HG02885 (cell line): Measurements from ENCODE around the gene IMPDH2.

ENCODE experiments used
- ATAC-seq: cut with Tn5 transposase; IDR thresholded peaks from one replicate; pipeline ENCODE4 v1.9.1; 2021; ENCODE audit warnings: mild to moderate bottlenecking; ENCODE audit not compliant: unreplicated experiment, poor library complexity

IMPDH2 gene

DNA sequence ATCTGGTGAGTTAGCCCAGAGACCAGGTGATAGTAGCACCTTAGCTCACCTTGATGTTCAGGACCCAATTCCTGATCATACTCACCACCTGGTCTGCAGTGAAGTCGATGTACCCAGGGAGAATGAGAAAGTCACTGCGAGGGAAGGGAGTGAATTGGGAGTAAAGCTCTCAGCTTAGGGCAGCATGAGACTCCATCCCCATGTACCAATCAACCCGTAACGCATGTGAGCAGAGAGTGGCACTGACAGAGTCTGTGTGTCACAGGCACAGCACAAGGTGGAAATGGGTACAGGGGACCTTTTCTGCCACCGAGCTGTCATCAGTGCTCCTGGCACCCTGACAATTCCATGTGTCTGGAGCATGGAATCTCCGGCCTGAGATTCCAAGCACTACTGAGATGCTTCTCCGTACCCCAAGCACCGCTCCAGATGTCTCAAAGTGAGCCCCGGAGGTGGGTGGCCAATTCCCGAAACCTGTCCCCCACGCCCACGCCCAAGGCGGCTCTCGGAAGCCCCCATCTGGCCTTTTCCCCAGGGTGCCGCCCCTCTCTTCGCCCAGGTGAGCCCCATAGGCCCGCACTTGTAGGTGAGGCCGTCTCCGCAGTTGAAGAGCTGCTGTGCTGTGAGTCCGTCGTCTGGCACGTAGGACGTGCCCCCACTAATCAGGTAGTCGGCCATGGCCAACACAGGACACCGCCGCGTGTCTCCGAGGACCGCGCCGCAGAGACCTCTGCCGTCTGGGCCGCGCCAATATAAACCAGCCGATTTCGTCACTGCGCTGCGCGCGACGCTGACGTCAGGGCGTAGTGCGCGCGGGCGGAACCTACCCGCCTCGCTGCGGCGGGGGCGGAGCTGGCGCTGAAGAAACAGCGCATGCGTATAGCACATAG is at the start of gene IMPDH2:
Gene IMPDH2 (minus strand): TSS at position 726 of the 890 bp plus-strand sequence. CDS start 48 bp downstream, at position 678.
- ATAC-seq = peak; percentile 89

DNA sequence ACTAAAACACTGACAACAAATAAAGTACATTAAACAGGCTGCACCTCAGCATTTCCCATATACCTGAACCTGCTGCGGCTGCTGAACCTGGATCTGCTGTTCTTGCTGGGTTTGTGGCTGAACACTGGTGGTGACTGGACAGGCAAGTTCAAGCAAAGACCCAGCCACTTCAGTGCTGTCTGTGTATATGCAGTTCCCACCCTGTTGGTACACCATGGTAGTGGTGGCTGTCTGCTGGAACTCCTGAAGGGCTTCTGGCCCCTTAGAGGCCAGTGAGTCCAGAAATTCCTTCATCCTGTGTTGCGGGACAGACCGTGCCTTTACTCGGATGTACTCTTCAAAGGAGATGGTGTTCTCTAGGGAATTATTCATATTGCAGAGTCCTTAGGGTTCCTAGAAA is 47.4 kb upstream of the IMPDH2 start:
- ATAC-seq = no peak

DNA sequence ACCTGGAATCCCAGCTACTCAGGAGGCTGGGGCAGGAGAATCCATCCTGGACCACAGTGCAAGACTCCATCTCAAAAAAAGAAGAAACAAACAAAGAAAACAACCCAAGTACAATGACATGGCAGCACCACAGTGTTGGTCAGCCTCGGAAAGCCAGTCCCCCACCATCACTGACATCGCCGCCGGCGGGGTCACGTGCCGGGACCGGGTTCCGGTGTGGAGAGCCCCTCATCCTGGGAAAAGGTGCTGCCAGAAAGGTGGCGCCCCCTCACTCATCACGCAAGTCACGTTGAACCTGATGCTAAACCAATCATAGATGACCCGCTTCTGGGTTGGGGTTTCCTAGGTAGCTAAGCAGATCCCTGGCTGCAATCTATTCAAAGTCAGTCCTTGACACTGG is 46.9 kb upstream of the IMPDH2 start:
- no peak for ATAC-seq

DNA sequence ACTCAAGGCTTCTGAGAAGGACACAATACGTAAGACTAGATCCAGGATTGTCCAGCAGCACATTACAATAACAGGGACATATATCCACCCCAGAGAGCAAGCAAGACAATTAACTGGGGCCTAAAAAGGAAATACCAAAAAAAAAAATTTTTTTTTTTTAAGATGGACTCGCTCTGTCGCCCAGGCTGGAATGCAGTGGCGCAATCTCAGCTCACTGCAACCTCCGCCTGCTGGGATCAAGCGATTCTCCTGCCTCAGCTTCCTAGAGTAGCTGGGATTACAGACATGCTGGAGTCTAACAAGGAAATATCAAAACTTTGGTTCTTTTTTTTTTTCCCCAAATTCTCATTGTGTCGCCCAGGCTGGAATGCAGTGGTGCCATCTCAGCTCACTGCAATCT is 28.8 kb upstream of the IMPDH2 start:
- ATAC-seq = no peak

DNA sequence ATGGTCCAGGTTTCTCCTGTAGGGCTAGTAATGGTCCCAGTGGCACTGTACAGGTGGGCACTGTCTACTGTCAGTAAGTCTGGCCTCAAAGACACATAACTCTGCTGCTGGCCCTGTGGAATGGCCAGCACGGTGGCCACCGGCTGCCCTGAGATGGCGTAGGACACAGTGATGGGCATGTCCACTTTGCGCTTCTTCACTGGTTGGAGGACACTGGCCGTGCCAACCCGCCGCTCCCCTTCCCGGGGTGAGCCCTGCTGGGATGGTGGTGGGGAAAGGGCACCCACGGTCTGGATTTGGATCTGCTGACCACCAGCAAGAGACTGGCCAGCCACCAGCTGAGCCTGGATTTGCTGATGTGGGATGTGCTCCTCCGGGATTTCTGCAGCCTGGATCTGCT is 28.1 kb upstream of the IMPDH2 start:
- no peak for ATAC-seq

DNA sequence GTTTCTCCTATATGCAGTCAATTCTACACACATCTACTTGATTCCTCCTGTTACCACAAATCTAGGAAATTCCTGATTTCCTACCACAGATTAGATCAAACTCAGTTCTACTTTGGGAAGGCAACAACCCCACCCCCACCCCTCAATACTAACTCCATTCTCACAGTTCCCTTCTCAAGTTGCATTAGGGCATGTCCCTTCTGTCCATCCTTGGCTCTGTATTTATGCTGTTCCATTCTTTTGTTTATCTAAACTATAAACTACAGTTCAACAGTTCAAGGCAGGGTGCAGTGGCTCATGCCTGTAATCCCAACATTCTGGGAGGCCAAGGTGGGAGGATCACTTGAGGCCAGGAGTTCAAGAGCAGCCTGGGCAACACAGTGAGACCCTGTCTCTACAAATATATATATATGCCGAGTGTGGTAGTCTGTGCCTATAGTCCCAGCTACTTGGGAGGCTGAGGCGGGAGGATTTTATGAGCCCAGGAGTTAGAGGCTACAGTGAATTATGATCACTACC is 25.2 kb upstream of the IMPDH2 start:
- ATAC-seq = no peak

DNA sequence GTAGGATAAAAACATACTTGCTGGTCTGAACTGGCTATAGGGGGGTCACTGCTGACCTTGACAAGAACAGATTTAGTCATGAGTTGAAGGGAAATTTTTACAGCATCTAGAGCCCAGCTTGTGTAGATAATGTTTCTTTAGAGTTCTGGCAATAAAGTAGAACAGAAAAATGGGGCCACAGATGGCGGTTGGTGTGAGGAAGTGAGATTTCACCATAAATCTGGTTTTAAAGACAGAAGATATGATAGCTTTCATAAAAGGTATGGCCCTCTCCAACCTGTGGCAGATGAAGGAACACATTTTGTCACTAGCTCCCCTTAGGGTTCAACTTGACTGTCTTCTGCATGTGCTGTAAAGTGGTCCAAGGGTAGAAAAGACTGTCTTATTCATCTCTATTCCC is 24.3 kb upstream of the IMPDH2 start:
- ATAC-seq = no peak

DNA sequence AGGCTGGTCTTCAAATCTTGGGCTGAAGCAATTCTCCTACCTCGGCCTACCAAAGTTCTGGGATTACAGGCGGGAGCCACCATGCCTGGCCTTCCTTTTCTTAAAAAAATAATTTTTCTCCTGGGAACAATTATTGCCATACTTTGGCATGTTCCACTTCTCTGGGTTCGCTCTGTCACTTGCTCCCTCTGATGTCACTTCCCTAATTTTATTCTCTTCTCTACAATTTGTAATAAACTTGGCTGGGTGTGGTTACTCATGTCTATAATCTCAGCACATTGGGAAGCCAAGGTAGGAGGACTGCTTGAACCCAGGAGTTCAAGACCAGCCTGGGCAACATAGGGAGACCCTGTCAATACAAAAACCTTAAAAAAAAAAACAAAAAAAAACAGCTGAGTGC is 6.1 kb upstream of the IMPDH2 start:
- ATAC-seq = no peak

DNA sequence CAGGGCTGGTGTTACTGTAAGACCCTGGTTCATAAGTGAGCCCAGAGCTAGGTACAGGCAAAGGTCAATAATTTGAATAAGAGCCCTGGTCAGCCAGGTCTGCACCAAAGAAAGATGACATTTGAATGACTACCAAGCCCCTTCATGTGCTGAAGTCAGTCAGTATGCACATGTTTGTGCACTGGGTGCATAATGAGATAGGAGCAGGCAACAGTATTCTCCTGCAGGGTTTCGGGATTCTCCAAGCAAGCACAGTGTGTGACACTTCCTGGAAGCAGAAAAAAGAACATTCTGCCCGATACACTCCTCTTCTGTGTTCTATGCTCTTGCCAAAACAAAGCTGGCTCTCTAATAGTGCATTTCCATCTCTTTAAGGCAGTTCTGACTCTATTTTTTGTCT is 5.5 kb upstream of the IMPDH2 start:
- ATAC-seq = no peak

DNA sequence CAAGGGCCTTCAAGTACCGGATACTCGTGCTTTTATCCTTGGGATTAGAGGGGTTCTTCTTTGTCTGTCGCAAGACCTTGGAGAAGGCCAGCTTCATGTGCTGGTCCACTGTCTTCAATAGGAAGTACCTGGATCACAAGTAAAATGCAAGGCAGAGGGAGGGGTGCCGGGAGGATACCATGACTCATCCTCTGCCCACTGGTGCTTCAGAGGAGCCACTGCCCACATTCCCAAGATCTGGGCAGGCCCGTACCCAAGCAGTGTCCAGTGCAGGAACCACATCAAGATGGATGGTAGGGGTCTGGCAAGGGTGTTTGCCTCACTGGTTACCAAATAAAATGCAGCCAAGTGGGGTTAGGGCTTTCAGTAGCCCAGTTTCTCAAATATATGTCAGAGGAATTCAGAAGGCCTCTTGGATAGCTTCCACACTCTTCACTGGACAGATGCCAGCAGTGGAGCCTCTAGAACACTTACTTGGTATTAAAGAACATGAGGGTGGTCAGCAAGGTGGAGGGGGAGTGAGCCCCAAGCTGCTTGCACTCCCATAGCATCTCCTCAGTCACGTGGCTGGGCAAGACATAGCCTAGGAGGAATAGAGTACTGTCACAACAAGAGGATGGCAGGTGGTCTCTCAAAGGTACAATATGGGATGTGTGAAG is 3.6 kb upstream of the IMPDH2 start:
- no peak for ATAC-seq

DNA sequence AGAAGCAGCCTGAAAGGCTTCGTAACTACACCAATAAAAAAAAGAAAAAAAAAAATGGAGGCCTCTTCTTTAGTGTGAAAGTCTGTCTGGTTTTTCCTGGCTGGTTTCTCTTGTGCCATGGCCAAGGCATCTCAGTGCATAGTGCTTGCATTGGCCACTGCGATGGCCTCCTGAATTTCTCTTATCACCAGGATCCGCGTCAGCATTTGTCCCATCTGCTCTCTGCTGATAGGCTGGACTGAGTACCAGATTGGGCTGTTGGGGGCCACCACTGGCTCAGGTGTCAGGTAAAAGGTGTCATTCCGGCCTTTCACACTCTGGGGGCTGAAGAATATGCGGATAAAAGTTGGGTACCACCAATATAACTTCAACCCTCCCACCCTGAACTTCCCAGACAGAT is 1.1 kb upstream of the IMPDH2 start:
- no peak for ATAC-seq

DNA sequence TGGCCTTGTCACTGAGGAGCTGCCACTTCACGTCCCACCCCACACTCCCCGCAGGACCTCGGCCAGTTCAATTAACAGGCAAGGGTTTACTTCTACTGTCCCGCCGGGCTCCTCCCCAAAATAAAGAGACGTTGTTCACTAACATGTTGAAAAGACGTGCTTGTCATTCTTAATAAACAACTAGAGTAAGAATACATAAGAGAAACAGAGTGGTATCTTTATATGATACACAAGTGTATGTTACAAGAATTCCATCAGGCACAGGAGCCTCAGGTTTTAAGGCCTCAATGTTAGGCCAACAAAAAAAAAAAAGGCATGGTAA is 326 bp upstream of the IMPDH2 start:
- ATAC-seq = no peak

DNA sequence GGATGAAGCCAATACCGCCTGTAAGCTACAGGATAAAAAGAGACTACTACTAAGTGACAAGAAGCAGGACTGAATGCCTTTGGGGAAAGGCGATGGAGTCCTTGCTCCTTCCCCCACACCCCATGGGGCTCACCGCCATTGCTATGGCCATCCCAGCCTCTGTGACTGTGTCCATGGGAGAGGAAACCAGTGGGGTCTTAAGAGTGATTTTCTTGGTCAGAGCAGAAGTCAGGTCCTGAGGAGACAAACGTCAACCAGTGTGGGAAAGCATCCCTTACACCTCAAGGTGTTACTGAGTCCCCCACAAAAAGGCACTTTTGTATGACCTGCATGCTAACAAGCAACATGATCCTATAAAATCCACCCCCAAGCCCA is 913 bp downstream of the IMPDH2 start:
- no peak for ATAC-seq

DNA sequence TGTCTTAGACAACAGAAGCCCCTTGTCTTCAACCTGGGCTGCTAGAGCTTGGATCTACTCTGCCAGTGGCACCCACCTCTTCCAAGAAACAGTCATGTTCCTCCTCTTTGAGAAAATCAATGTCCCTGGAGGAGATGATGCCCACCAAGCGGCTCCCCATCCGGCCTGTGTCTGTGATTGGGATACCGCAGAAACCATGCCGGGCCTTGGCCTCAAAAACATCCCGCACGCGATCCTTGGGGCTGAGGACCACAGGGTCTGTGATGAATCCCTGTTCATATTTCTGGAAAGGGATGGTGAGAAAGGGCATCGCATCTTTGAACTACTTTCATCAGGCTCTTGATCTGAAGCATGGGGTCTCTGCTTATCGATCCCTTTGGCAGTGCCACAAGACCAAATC is 1.6 kb downstream of the IMPDH2 start:
- ATAC-seq = no peak

DNA sequence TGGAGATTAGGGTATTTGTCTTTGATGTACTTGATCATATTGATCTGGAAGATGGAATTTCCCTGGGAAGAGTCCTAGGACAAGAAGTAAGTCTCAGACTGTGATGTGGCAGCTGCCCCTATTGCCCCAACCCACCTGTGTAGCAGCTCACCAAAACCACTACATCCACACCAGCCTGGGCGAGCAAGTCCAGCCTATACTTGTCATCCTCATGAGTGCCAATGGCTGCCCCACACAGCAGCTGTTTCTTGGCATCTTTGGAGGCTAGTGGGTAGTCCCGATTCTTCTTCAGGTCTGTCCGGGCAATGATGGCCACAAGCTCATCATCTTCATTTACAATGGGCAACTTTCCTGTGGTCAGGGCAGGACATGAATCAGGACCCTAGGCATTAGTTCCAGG is 2.7 kb downstream of the IMPDH2 start:
- no peak for ATAC-seq

DNA sequence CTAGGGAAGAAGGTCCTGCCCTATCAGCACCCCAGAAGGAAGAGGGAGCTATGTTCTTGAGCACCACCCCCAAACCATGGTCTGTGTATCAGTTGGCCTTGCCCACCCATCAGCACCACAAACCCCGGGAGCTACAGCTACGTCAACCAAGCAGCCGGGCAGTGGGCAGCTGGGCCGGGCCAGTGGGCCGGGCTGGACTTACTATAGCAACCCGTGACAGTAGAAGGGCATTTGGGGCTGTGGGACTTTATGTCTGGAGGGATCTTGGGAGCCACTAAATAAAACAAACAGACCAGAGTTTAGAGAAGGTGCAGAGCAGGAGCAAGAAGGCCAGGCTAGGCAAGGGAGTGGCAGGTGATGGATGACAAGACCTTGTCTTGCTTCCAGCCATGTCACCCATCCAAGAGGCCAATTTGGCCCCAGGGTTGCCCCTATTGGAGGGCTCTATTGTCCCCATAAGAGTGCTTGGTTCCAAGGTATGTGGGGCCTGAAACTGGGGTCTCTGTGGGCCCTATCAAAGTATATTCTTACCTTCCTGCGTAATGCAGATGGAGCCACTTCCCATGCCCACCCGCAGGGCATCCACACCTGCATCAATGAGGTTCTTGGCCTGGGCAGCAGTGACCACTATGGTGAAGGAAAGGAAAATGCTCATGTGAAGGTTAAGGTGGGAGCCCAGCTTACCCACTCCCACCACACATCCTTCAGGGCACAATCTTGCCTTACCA is 3.2 kb downstream of the IMPDH2 start:
- no peak for ATAC-seq

DNA sequence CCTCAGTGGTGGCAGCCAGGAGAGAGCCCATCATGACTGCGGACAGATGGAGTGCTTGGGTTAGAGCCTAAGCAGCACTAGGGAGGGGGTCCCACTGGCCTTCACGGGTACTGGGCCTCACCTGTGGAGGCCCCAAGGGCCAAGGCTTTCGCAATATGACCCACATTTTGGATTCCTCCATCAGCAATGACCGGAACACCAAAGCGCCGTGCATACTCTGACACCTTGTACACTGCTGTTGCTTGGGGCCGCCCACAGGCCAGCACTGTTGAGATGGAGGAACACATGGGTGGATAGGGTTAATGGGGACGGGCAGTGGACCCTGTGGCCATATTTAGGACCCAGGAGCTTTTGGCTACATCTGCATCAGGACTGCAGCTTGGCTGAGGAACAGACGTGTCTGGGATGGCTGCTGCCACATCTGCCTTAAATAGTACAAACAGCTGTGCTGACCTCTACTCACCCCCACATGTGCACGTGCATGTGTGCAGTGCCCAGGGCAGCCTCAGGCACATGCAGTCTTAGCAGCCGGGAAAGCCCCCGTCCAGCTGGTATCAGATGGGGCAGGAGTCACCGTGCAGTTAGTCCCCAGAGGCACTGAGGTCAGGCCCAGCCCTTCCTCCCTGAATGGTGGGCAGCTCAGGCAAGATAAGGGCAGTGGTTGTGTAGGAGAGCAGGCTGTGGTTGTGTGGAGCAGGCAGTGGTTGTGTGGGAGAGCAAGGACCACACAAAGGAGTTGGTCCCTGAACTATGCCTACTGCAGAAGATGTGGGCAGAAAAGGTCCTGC is 4.0 kb downstream of the IMPDH2 start:
- ATAC-seq = no peak

DNA sequence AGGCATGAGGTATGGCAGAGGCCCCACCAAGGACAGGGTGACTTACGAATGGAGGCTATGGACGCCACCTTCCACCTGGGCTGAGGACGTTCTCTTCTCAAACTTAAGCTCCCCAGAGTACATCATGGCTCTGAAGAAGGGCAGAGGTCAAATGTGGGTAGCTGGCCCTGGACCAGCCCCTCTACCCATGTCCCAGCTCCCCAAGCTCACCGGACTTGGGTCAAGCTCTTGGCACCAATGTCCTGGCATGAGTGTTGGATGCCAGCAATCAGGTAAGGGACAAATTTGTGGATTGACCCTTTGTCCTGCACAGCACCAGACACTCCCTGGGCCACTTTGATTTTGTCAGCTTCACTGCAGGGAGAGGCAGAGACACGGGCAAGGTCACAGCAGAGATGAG is 4.7 kb downstream of the IMPDH2 start:
- no peak for ATAC-seq

DNA sequence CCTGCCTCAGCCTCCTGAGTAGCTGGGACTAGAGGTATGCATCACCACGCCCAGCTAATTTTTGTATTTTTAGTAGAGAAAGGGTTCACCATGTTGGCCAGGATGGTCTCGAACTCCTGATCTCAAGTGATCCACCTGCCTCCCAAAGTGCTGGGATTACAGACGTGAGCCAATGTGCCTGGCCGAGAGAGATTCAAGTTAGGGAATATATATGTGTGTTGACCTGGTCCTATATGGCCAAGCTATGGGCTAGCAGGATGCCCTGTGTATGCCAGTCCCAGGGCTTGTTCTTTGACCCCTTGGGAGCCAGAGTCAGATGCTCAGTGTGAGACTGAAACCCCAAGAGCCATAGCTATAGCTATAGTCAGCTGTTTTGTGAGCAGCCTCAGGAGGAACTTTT is 5.4 kb downstream of the IMPDH2 start:
- no peak for ATAC-seq

DNA sequence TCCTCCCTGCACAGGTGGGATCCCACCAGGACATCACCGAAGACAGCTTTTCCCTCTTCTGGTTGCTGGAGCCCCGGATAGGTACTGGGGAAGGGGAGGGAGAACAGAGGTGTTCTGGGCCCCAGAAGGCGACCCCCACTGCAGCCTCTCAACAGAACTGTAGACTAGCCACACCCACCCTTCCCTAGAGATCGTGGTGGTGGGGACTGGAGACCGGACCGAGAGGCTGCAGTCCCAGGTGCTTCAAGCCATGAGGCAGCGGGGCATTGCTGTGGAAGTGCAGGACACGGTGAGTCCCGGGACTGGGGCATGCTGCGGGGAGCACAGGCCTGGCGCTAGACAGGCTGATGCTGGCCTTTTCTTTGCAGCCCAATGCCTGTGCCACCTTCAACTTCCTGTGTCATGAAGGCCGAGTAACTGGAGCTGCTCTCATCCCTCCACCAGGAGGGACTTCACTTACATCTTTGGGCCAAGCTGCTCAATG is 6.5 kb downstream of the IMPDH2 start:
- no peak for ATAC-seq
